HCT116 (cell line): ENCODE measurements around the gene PKN1.

Experiments used
- POLR2A ChIP-seq: IDR thresholded peaks from 2 replicates; pipeline ENCODE4 v1.7.0; 2011; ENCODE audit warnings: borderline replicate concordance; ENCODE audit not compliant: insufficient read depth, insufficient read length; ENCODE audit errors: extremely low read depth
- POLR2AphosphoS5 ChIP-seq: IDR thresholded peaks from 2 replicates; pipeline ENCODE4 v1.6.1; 2011; ENCODE audit warnings: mild to moderate bottlenecking, low read depth, low read length, moderate library complexity
- TCF7L2 ChIP-seq: IDR thresholded peaks from 2 replicates; pipeline ENCODE4 v1.7.0; 2011; ENCODE audit warnings: borderline replicate concordance, inconsistent platforms; ENCODE audit not compliant: insufficient read depth, insufficient read length; ENCODE audit errors: extremely low read depth
- TF ChIP-seq, protein P1 (sequence below): IDR thresholded peaks from 2 replicates; pipeline ENCODE4 v1.6.1; 2011; ENCODE audit warnings: mild to moderate bottlenecking, low read length, moderate library complexity; ENCODE audit not compliant: insufficient replicate concordance; ENCODE audit errors: extremely low read depth
- TF ChIP-seq, protein P2 (sequence below), 3 experiments: fragments of 200-600 bp in 1 of 3; sonication (generic) in 1 of 3; IDR thresholded peaks in 2 of 3; conservative IDR thresholded peaks in 1 of 3; 2 replicates each; pipeline ENCODE4 v1.5.1; 2012 to 2017; ENCODE audit warnings: low read depth in 2 of 3, low read length in 2 of 3, antibody characterized with exemption in 1 of 3, borderline replicate concordance in 1 of 3, control low read depth in 1 of 3, mild to moderate bottlenecking in 1 of 3, mixed read lengths in 1 of 3, mixed run types in 1 of 3, moderate library complexity in 1 of 3; ENCODE audit not compliant: insufficient read depth in 1 of 3

DNA sequence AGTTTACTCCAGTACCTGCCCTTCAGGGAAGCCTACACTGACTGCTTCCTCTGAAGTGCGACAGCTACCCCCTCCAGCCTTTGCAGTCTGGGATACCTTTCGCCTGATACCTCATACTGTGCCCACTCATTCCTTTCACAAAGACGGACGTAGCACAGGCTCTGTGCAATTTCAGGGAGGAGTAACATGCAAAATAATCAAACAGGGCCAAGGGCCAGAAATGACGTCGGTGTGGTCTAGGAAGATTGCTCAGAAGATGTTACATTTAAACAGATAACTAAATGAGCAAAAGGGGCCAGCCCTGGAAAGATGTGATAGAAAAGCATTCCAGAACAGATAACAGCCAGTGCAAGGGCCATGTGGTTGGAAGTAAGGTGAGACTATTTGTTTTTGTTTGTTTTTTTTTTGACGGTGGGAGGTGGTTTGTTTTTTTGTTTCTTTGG, 7.4 kb upstream of the PKN1 start:
- TF ChIP-seq, protein P1, sequence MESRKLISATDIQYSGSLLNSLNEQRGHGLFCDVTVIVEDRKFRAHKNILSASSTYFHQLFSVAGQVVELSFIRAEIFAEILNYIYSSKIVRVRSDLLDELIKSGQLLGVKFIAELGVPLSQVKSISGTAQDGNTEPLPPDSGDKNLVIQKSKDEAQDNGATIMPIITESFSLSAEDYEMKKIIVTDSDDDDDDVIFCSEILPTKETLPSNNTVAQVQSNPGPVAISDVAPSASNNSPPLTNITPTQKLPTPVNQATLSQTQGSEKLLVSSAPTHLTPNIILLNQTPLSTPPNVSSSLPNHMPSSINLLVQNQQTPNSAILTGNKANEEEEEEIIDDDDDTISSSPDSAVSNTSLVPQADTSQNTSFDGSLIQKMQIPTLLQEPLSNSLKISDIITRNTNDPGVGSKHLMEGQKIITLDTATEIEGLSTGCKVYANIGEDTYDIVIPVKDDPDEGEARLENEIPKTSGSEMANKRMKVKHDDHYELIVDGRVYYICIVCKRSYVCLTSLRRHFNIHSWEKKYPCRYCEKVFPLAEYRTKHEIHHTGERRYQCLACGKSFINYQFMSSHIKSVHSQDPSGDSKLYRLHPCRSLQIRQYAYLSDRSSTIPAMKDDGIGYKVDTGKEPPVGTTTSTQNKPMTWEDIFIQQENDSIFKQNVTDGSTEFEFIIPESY: no peak
- no peak for TF ChIP-seq POLR2AphosphoS5
- TF ChIP-seq, protein P2, sequence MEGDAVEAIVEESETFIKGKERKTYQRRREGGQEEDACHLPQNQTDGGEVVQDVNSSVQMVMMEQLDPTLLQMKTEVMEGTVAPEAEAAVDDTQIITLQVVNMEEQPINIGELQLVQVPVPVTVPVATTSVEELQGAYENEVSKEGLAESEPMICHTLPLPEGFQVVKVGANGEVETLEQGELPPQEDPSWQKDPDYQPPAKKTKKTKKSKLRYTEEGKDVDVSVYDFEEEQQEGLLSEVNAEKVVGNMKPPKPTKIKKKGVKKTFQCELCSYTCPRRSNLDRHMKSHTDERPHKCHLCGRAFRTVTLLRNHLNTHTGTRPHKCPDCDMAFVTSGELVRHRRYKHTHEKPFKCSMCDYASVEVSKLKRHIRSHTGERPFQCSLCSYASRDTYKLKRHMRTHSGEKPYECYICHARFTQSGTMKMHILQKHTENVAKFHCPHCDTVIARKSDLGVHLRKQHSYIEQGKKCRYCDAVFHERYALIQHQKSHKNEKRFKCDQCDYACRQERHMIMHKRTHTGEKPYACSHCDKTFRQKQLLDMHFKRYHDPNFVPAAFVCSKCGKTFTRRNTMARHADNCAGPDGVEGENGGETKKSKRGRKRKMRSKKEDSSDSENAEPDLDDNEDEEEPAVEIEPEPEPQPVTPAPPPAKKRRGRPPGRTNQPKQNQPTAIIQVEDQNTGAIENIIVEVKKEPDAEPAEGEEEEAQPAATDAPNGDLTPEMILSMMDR (IDR thresholded peaks at IDR 0.05 in 2 of 3, conservative IDR thresholded peaks at IDR 0.05 in 1 of 3; ENCODE audit: borderline replicate concordance in 1 of 3, insufficient read depth in 1 of 3, low read depth in 2 of 3, low read length in 2 of 3): no peak
- TF ChIP-seq TCF7L2: no peak
- no peak for TF ChIP-seq POLR2A
